Activated T-cell treated with anti-CD3 and anti-CD28 coated beads for 24 hours (primary cell): ENCODE results near the gene SLC5A8.

ENCODE experiments used
- DNase-seq: peaks from one replicate; pipeline ENCODE4 v3.0.0-alpha.2; 2020; ENCODE audit warnings: low read depth

The SLC5A8 gene

GRCh38 chr12:101209319-101210302 is at the start of gene SLC5A8:
TSS of gene SLC5A8 (minus strand) at chr12:101210238. CDS start at chr12:101209848, 390 bp downstream.
- DNase-seq: no peak

GRCh38 chr12:101257357-101257756 is 47.3 kb upstream of the SLC5A8 start:
- no peak for DNase-seq

GRCh38 chr12:101256266-101256665 is 46.2 kb upstream of the SLC5A8 start:
- no peak for DNase-seq

- no peak for DNase-seq
These were observed 33.6 kb upstream of the SLC5A8 start for GRCh38 chr12:101243616-101244015.

GRCh38 chr12:101243074-101243473 is 33.0 kb upstream of the SLC5A8 start:
- DNase-seq: no peak

GRCh38 chr12:101238800-101239329 is 28.8 kb upstream of the SLC5A8 start:
- no peak for DNase-seq

- DNase-seq: no peak
These were observed 28.3 kb upstream of the SLC5A8 start for GRCh38 chr12:101238306-101238705.

GRCh38 chr12:101235686-101236085 is 25.6 kb upstream of the SLC5A8 start:
- DNase-seq: no peak

- DNase-seq: no peak
These were observed 21.6 kb upstream of the SLC5A8 start for GRCh38 chr12:101231636-101232035.

GRCh38 chr12:101230547-101230946 is 20.5 kb upstream of the SLC5A8 start:
- DNase-seq: no peak

GRCh38 chr12:101229841-101230241 is 19.8 kb upstream of the SLC5A8 start:
- no peak for DNase-seq

GRCh38 chr12:101221301-101221700 is 11.3 kb upstream of the SLC5A8 start:
- DNase-seq: no peak

- DNase-seq: no peak
These were observed 6.8 kb upstream of the SLC5A8 start for GRCh38 chr12:101216810-101217209.

- no peak for DNase-seq
These were observed 2.8 kb downstream of the SLC5A8 start for GRCh38 chr12:101207086-101207780.

- DNase-seq: no peak
These were observed 5.3 kb downstream of the SLC5A8 start for GRCh38 chr12:101204602-101205304.

GRCh38 chr12:101200824-101201223 is 9.2 kb downstream of the SLC5A8 start:
- no peak for DNase-seq

GRCh38 chr12:101200145-101200544 is 9.9 kb downstream of the SLC5A8 start:
- DNase-seq: no peak

GRCh38 chr12:101186291-101186690 is 23.7 kb downstream of the SLC5A8 start:
- no peak for DNase-seq

- no peak for DNase-seq
These were observed 28.3 kb downstream of the SLC5A8 start for GRCh38 chr12:101181776-101182175.

- no peak for DNase-seq
These were observed 35.5 kb downstream of the SLC5A8 start for GRCh38 chr12:101174541-101174940.

GRCh38 chr12:101173197-101173749 is 36.8 kb downstream of the SLC5A8 start:
- no peak for DNase-seq

GRCh38 chr12:101172316-101172715 is 37.7 kb downstream of the SLC5A8 start:
- DNase-seq: no peak
